Right lobe of liver (tissue), 6 donors: ENCODE measurements around the gene ELAPOR1. TPM values are rescaled to one million over a fixed set of nuclear protein-coding genes. Genes with fewer than 3 reads are reported as not detected.

Experiments used
- ATAC-seq, 4 donors: fragments of 200-7000 bp; cut with Tn5 transposase; one replicate each; pipeline ENCODE4 v1.9.1; 2020; ENCODE audit warnings: mild to moderate bottlenecking in 4 of 4, moderate library complexity in 4 of 4
- DNase-seq, 3 donors: peaks; one replicate each; pipeline ENCODE4 v3.0.0-alpha.2; 2020
- H3K27ac ChIP-seq, 3 donors: fragments of 200-600 bp; one replicate each; pipeline ENCODE4 v1.8.0; 2022
- H3K27me3 ChIP-seq, 2 donors: fragments of 200-600 bp; one replicate each; pipeline ENCODE4 v1.8.0; 2022
- H3K36me3 ChIP-seq, 4 donors: fragments of 200-600 bp; sonication (generic) in 1 of 4; one replicate each; pipeline versions ENCODE4 v1.5.1 to v1.8.0; 2017 to 2022; ENCODE audit warnings: control low read depth in 1 of 4
- H3K4me1 ChIP-seq, 4 donors: fragments of 200-600 bp; sonication (generic) in 1 of 4; one replicate each; pipeline versions ENCODE4 v1.5.1 to v1.8.0; 2017 to 2022; ENCODE audit warnings: control low read depth in 1 of 4
- H3K4me3 ChIP-seq, 3 donors: fragments of 200-600 bp; one replicate each; pipeline ENCODE4 v1.8.0; 2022
- H3K9me3 ChIP-seq, 4 donors: fragments of 200-600 bp; sonication (generic) in 1 of 4; one replicate each; pipeline versions ENCODE4 v1.5.1 to v1.8.0; 2017 to 2022; ENCODE audit warnings: control low read depth in 1 of 4
- CTCF ChIP-seq, 4 donors: fragments of 200-600 bp in 3 of 4; fragments of 450-650 bp in 1 of 4; IDR thresholded peaks; one replicate each; pipeline versions ENCODE4 v1.5.1 to v1.8.0; 2016 to 2022; ENCODE audit warnings: antibody characterized with exemption in 4 of 4, mild to moderate bottlenecking in 2 of 4
- POLR2A ChIP-seq: fragments of 450-650 bp; IDR thresholded peaks from one replicate; pipeline ENCODE4 v1.6.1; 2017; ENCODE audit warnings: antibody characterized with exemption, mild to moderate bottlenecking
- WGBS: methylation state at CpG from one replicate; pipeline ENCODE4 v1.1.6; 2018; ENCODE audit warnings: low coverage, low lambda C conversion rate; ENCODE audit not compliant: insufficient coverage; ENCODE audit errors: missing lambda C conversion rate; 5-methylcytosine and 5-hydroxymethylcytosine counted together
- intact Hi-C, 2 donors: fragments of 100-400 bp; cut with DNase I; formaldehyde crosslinking; loops; one replicate each; pipeline versions ENCODE4 v1.11.2 to v1.14.1; 2022
- total RNA-seq, 6 experiments: library from RNA; depleted of rRNA in 2 of 6; stranded (reverse); fragments of >200 nt in 2 of 6; fragmentation: NEBNext Ultra II Directional in 3 of 6; extraction: Animal tissue kit (Norgen Biotek cat#: 25700) in 3 of 6; gene quantifications; one replicate each; pipeline versions ENCODE4 v1.1.0 to v1.2.4, GENCODE V29; 2016 to 2023
- donor health status: DM: no; HTN: yes; CAD: no.
- donor health status: DM: no; HTN: no; CAD: no.
- donor health status: DM: no; HTN: no; CAD: no.
- donor health status: DM: no; HTN: yes; CAD: no.
- donor health status: DM: no; HTN: yes; CAD: no.

The ELAPOR1 gene
- total RNA-seq, 6 experiments from 2014 or later = 0.16 to 1.2 (median 0.22) TPM

- peak within 1 kb of the TSS; percentile 95 to 97 (median 97) for H3K27ac ChIP-seq
- no peaks in the 10 kb centered on the region for H3K9me3 ChIP-seq
- intact Hi-C loops = no loop called here
- peaks cover 0 to 16% (median 4%) of the 10 kb centered on the region in 4 donors for H3K4me1 ChIP-seq
- no peaks in the 10 kb centered on the region for H3K27me3 ChIP-seq
- TF ChIP-seq CTCF (IDR thresholded peaks at IDR 0.05) (no peak), POLR2A (peak; percentile 56)
- ATAC-seq (peak; percentile 93 to 95 (median 94)), DNase-seq (peak; percentile 92 to 95 (median 94))
- H3K4me3 ChIP-seq = peak within 1 kb of the TSS; percentile 58 to 88 (median 84)
- peaks cover 0 to 20% (median 3%) of the 10 kb centered on the region in 4 donors for H3K36me3 ChIP-seq
- WGBS = under 1% methylated on average over 32 of the region's 67 CpGs
Measured at GRCh38 chr1:109090196-109091077, 23.5 kb upstream of the ELAPOR1 start, which contains the start of gene TMEM167B. TSS of gene TMEM167B (plus strand) at chr1:109090764. CDS start at chr1:109090873, 109 bp downstream.

- Histone ChIP-seq H3K9me3 (no peaks in the 10 kb centered on the region), H3K4me1 (peaks cover 0 to 16% (median 4%) of the 10 kb centered on the region in 4 donors), H3K4me3 (peak overlapping the region; percentile 58 to 88 (median 84)), H3K36me3 (peaks cover 0 to 20% (median 3%) of the 10 kb centered on the region in 4 donors), H3K27ac (peak overlapping the region; percentile 95 to 97 (median 97)), H3K27me3 (no peaks in the 10 kb centered on the region)
- no peak for DNase-seq
- intact Hi-C loops = no loop called here
- no peak for TF ChIP-seq POLR2A
- no peak for TF ChIP-seq CTCF (IDR thresholded peaks at IDR 0.05)
- WGBS = 1% methylated on average over 13 of the region's 13 CpGs
- peak; percentile 65 to 80 (median 69) for ATAC-seq
Measured at GRCh38 chr1:109091078-109091838, 22.7 kb upstream of the ELAPOR1 start.

GRCh38 chr1:109091839-109092193, 22.1 kb upstream of the ELAPOR1 start:
- no peak for DNase-seq
- TF ChIP-seq POLR2A (no peak), CTCF (IDR thresholded peaks at IDR 0.05) (no peak)
- WGBS = 0% methylated on average over 1 of the region's 1 CpG
- no peaks in the 10 kb centered on the region for H3K27me3 ChIP-seq
- peak overlapping the region; percentile 58 to 88 (median 84) for H3K4me3 ChIP-seq
- peak overlapping the region; percentile 95 to 97 (median 97) for H3K27ac ChIP-seq
- H3K4me1 ChIP-seq = peaks cover 0 to 16% (median 4%) of the 10 kb centered on the region in 4 donors
- ATAC-seq = peak in 1 of 4 donors; percentile 11
- intact Hi-C loops = no loop called here
- peaks cover 0 to 20% (median 3%) of the 10 kb centered on the region in 4 donors for H3K36me3 ChIP-seq
- no peaks in the 10 kb centered on the region for H3K9me3 ChIP-seq

DNA sequence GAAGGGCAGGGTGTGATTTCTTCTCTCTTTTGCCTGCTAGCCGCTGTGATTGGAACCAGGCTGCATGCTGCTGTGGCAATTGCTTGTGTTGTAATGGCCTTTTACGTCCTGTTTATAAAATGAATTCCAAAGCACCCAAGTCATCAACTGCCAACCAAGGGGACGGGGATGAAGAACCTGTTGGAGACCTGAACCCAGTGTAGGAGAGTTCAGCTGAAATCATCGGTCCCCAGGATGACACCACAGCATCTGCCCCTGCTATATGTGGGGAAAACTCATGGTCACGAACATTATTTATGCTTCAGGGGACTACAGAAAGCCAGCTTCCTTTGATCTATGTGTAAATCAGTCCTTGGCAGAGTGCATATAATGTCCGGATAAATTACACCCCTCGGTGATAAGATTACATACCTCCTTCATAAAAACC, 19.5 kb upstream of the ELAPOR1 start:
- Histone ChIP-seq H3K27me3 (no peaks in the 10 kb centered on the region), H3K36me3 (peaks cover 0 to 20% (median 3%) of the 10 kb centered on the region in 4 donors), H3K9me3 (no peaks in the 10 kb centered on the region), H3K27ac (no peak overlapping the region), H3K4me3 (no peak overlapping the region), H3K4me1 (peaks cover 0 to 17% (median 4%) of the 10 kb centered on the region in 4 donors)
- DNase-seq = no peak
- intact Hi-C loops = no loop called here
- WGBS = 71% methylated on average over 4 of the region's 7 CpGs
- TF ChIP-seq CTCF (IDR thresholded peaks at IDR 0.05) (no peak), POLR2A (no peak)
- ATAC-seq = no peak
